K562 (cell line): ENCODE results near the gene COL20A1. TPM values are rescaled to one million over a fixed set of nuclear protein-coding genes. Genes with fewer than 3 reads are reported as not detected.

Experiments
- CBFB ChIP-seq: sonication (generic); formaldehyde crosslinking; IDR thresholded peaks from 2 replicates; pipeline ENCODE4 v1.4.0; 2020; ENCODE audit warnings: mild to moderate bottlenecking, missing genetic modification reagents
- CCNT2 ChIP-seq: IDR thresholded peaks from 2 replicates; pipeline ENCODE4 v1.6.1; 2011; ENCODE audit warnings: borderline replicate concordance, low read depth, mild to moderate bottlenecking, moderate library complexity, mixed read lengths, low read length; ENCODE audit not compliant: insufficient read length; ENCODE audit errors: extremely low read depth
- CEBPG ChIP-seq, 3 experiments: fragments of 200-800 bp in 1 of 3; sonication (Bioruptor generic) in 1 of 3; sonication (generic) in 1 of 3; formaldehyde crosslinking in 1 of 3; IDR thresholded peaks in 2 of 3; conservative IDR thresholded peaks in 1 of 3; 2 replicates each; pipeline versions ENCODE4 v1.6.1 to v1.8.0; 2016 to 2022; ENCODE audit warnings: missing compliant biosample characterization in 2 of 3, missing genetic modification characterization in 2 of 3, mild to moderate bottlenecking in 1 of 3, missing genetic modification reagents in 1 of 3
- CTBP1 ChIP-seq: fragments of 450-650 bp; IDR thresholded peaks from 2 replicates; pipeline ENCODE4 v1.6.1; 2016; ENCODE audit warnings: borderline replicate concordance
- DPF2 ChIP-seq: fragments of 450-650 bp; IDR thresholded peaks from 2 replicates; pipeline ENCODE4 v1.6.1; 2016
- MLX ChIP-seq, 2 experiments: fragments of 450-650 bp in 1 of 2; sonication (generic) in 1 of 2; formaldehyde crosslinking; conservative IDR thresholded peaks; 2 replicates each; pipeline versions ENCODE4 v1.4.0 to v1.8.1; 2020 to 2022; ENCODE audit warnings: mild to moderate bottlenecking in 1 of 2, missing genetic modification reagents in 1 of 2
- MNT ChIP-seq, 2 experiments: fragments of 450-650 bp; conservative IDR thresholded peaks; 2 replicates each; pipeline ENCODE4 v1.6.1; 2017; ENCODE audit warnings: mild to moderate bottlenecking in 2 of 2, moderate library complexity in 2 of 2
- MTA3 ChIP-seq: fragments of 450-650 bp; formaldehyde crosslinking; IDR thresholded peaks from 2 replicates; pipeline ENCODE4 v1.6.1; 2017; ENCODE audit warnings: mild to moderate bottlenecking, borderline replicate concordance
- NUFIP1 ChIP-seq: fragments of 450-650 bp; IDR thresholded peaks from 2 replicates; pipeline ENCODE4 v1.6.1; 2018; ENCODE audit not compliant: partially characterized antibody
- PRPF4 ChIP-seq: fragments of 200-400 bp; formaldehyde crosslinking; IDR thresholded peaks from one replicate; pipeline ENCODE4 v1.6.1; 2017; ENCODE audit warnings: low read length, low read depth, mild to moderate bottlenecking; ENCODE audit not compliant: insufficient read depth, poor library complexity, severe bottlenecking
- RAD21 ChIP-seq, 2 experiments: fragments of 250-450 bp in 1 of 2; fragments of 450-650 bp in 1 of 2; sonication (Bioruptor Pico) in 1 of 2; formaldehyde crosslinking in 1 of 2; IDR thresholded peaks in 1 of 2; conservative IDR thresholded peaks in 1 of 2; 2 replicates each; pipeline versions ENCODE4 v1.4.0 to v1.8.0; 2020 to 2022; ENCODE audit warnings: mild to moderate bottlenecking in 2 of 2, moderate library complexity in 1 of 2
- RBFOX2 ChIP-seq: fragments of 200-400 bp; formaldehyde crosslinking; IDR thresholded peaks from 2 replicates; pipeline ENCODE4 v1.6.1; 2017; ENCODE audit warnings: low read depth, mild to moderate bottlenecking, low read length, moderate library complexity
- RBM34 ChIP-seq: fragments of 200-400 bp; formaldehyde crosslinking; IDR thresholded peaks from 2 replicates; pipeline ENCODE4 v1.6.1; 2018; ENCODE audit warnings: low read length, borderline replicate concordance; ENCODE audit not compliant: insufficient read depth
- TRIM24 ChIP-seq, 2 experiments: fragments of 450-650 bp; IDR thresholded peaks; 2 replicates each; pipeline ENCODE4 v1.6.1; 2016
- ZBTB33 ChIP-seq: sonication (generic); formaldehyde crosslinking; IDR thresholded peaks from 2 replicates; pipeline ENCODE4 v1.8.1; 2023; ENCODE audit warnings: mild to moderate bottlenecking, missing genetic modification reagents
- ZNF583 ChIP-seq: fragments of 250-450 bp; sonication (Bioruptor Pico); IDR thresholded peaks from 2 replicates; pipeline ENCODE4 v1.4.0; 2020
- polyA plus RNA-seq, 8 experiments: library from polyadenylated mRNA; depleted of rRNA in 4 of 8; stranded (reverse) in 5 of 8; unstranded in 3 of 8; fragments of >200 nt; fragmentation: Nextera tagmentation in 2 of 8; fragmentation: Illumina TruSeq in 1 of 8; extraction: Ambion mirVana in 2 of 8; extraction: Trizol in 1 of 8; gene quantifications; 2 replicates each; pipeline versions ENCODE4 v1.2.1 to v1.2.3, GENCODE V29; 2011 to 2014; ENCODE audit warnings: inconsistent platforms in 1 of 8, missing spikeins in 1 of 8
- total RNA-seq, 7 experiments: library from RNA; depleted of rRNA in 6 of 7; stranded (reverse); fragments of >200 nt in 6 of 7; fragmentation: Illumina TruSeq in 2 of 7; extraction: Trizol in 2 of 7; gene quantifications; 2 replicates each; pipeline versions ENCODE4 v1.2.1 to v1.2.3, GENCODE V29; 2011 to 2021; ENCODE audit warnings: low replicate concordance in 1 of 7

COL20A1 gene
- total and polyA plus RNA-seq, 9 of the 15 experiments (the other 6 are each of a cell fraction or from before 2014, with no cell fraction given), result not detected

- TF ChIP-seq CTBP1 (peak; percentile 35; the same call in 1 of the 2 replicates), RBFOX2 (0 out of 2 replicates have a peak, but pooled peaks have one; percentile 14), RAD21 (CRISPR knock-in tag; conservative IDR thresholded peaks at IDR 0.05 in 1 of 2, IDR thresholded peaks at IDR 0.05 in 1 of 2) (peak in 1 of 2 experiments; percentile 50; a peak in 3 of 4 replicates), ZNF583 (CRISPR knock-in tag) (no peak), MNT (conservative IDR thresholded peaks at IDR 0.05) (peak in 1 of 2 experiments; percentile 63; a peak in 2 of 4 replicates), CCNT2 (peak; percentile 30), DPF2 (no peak), CEBPG (CRISPR knock-in tag; IDR thresholded peaks at IDR 0.05) (0 out of 2 replicates have a peak, but pooled peaks have one; percentile 10), CEBPG (tag; conservative IDR thresholded peaks at IDR 0.05 in 1 of 2, IDR thresholded peaks at IDR 0.05 in 1 of 2) (no peak), MLX (CRISPR knock-in tag; conservative IDR thresholded peaks at IDR 0.05) (no peak), MTA3 (peak; percentile 45; the same call in 1 of the 2 replicates), NUFIP1 (no peak), ZBTB33 (CRISPR knock-in tag) (no peak), RBM34 (no peak), CBFB (no peak), TRIM24 (IDR thresholded peaks at IDR 0.05) (no peak), PRPF4 (no peak)
Observed at GRCh38 chr20:63290677-63291472, 2.1 kb upstream of the COL20A1 start (continued).
